ENCODE data around the gene TTC6. TPM values are rescaled to one million over a fixed set of nuclear protein-coding genes. Genes with fewer than 3 reads are reported as not detected.

The TTC6 gene
- total and polyA plus RNA-seq, 2 experiments from 2014 or later, result not detected

GRCh38 chr14:37618498-37619028 lies 23.1 kb downstream of the TTC6 start:
- Histone ChIP-seq H3K4me1 (ENCODE audit: insufficient read depth) (peaks cover 4% of the 10 kb centered on the region; the same call in 1 of the 2 replicates), H2AFZ (no peak overlapping the region), H3K27me3 (replicated peaks; ENCODE audit: insufficient read depth) (0 out of 2 replicates have a peak, but pooled peaks cover 3% of the 10 kb centered on the region), H3K36me3 (ENCODE audit: low read depth) (no peaks in the 10 kb centered on the region), H3K9me2 (ENCODE audit: insufficient read depth) (no peaks in the 10 kb centered on the region), H3K27ac (no peak overlapping the region), H3K79me2 (ENCODE audit: insufficient read depth) (no peaks in the 10 kb centered on the region), H3F3A (ENCODE audit: insufficient read depth) (0 out of 2 replicates have a peak, but pooled peaks cover 6% of the 10 kb centered on the region), H4K20me1 (ENCODE audit: insufficient read depth) (no peaks in the 10 kb centered on the region), H3K4me3 (no peak overlapping the region), H3K4me2 (ENCODE audit: unreplicated experiment) (no peak overlapping the region), H3K9me3 (ENCODE audit: low read depth) (peaks cover 8% of the 10 kb centered on the region), H3K9ac (no peak overlapping the region)
- in situ Hi-C loops (cut with MboI), result no loop called here
- WGBS, 2 experiments (ENCODE audit: low coverage in 1 of 2, low lambda C conversion rate in 2 of 2, missing lambda C conversion rate in 2 of 2), result 62 to 69% methylated on average over 1 of the region's 1 CpG
- no peak for TF ChIP-seq EZH2 (IDR thresholded peaks at IDR 0.05; ENCODE audit: insufficient read depth, poor library complexity, severe bottlenecking)
- no peak for TF ChIP-seq EZH2phosphoT487 (IDR thresholded peaks at IDR 0.05; ENCODE audit: insufficient read depth, low read depth)
- DNase-seq, result no peak

GRCh38 chr14:37620856-37621255 lies 25.4 kb downstream of the TTC6 start:
- Histone ChIP-seq H3K79me2 (ENCODE audit: insufficient read depth) (no peaks in the 10 kb centered on the region), H4K20me1 (ENCODE audit: insufficient read depth) (no peaks in the 10 kb centered on the region), H2AFZ (no peak overlapping the region), H3K9me2 (ENCODE audit: insufficient read depth) (no peaks in the 10 kb centered on the region), H3K4me3 (no peak overlapping the region), H3K4me2 (ENCODE audit: unreplicated experiment) (no peak overlapping the region), H3F3A (ENCODE audit: insufficient read depth) (peaks cover 14% of the 10 kb centered on the region; the same call in 1 of the 2 replicates), H3K27ac (no peak overlapping the region), H3K4me1 (ENCODE audit: insufficient read depth) (peaks cover 10% of the 10 kb centered on the region), H3K27me3 (replicated peaks; ENCODE audit: insufficient read depth) (0 out of 2 replicates have a peak, but pooled peaks cover 3% of the 10 kb centered on the region), H3K9me3 (ENCODE audit: low read depth) (peaks cover under 1% of the 10 kb centered on the region), H3K9ac (no peak overlapping the region), H3K36me3 (ENCODE audit: low read depth) (no peaks in the 10 kb centered on the region)
- no peak for DNase-seq
- in situ Hi-C loops (cut with MboI), result no loop called here
- TF ChIP-seq EZH2phosphoT487 (IDR thresholded peaks at IDR 0.05; ENCODE audit: insufficient read depth, low read depth), result no peak
- no peak for TF ChIP-seq EZH2 (IDR thresholded peaks at IDR 0.05; ENCODE audit: insufficient read depth, poor library complexity, severe bottlenecking)

GRCh38 chr14:37622231-37622923 lies 26.9 kb downstream of the TTC6 start:
- H3K9me2 ChIP-seq (ENCODE audit: insufficient read depth), result no peaks in the 10 kb centered on the region
- peak overlapping the region; percentile 51 for H3K4me3 ChIP-seq
- H3K79me2 ChIP-seq (ENCODE audit: insufficient read depth), result no peaks in the 10 kb centered on the region
- peaks cover 14% of the 10 kb centered on the region; the same call in 1 of the 2 replicates for H3F3A ChIP-seq (ENCODE audit: insufficient read depth)
- no peak overlapping the region for H3K9ac ChIP-seq
- no peaks in the 10 kb centered on the region for H3K36me3 ChIP-seq (ENCODE audit: low read depth)
- 0 out of 2 replicates have a peak, but pooled peaks cover 3% of the 10 kb centered on the region for H3K27me3 ChIP-seq (replicated peaks; ENCODE audit: insufficient read depth)
- H3K27ac ChIP-seq, result no peak overlapping the region
- no peaks in the 10 kb centered on the region for H4K20me1 ChIP-seq (ENCODE audit: insufficient read depth)
- in situ Hi-C loops (cut with MboI), result no loop called here
- peak overlapping the region; percentile 20 for H3K4me2 ChIP-seq (ENCODE audit: unreplicated experiment)
- peak overlapping the region; percentile 69 for H2AFZ ChIP-seq
- peak; percentile 37 for DNase-seq
- WGBS, 2 experiments (ENCODE audit: low coverage in 1 of 2, low lambda C conversion rate in 2 of 2, missing lambda C conversion rate in 2 of 2), result 20% methylated on average over 51 to 78 of the region's 81 CpGs
- no peak for TF ChIP-seq EZH2 (IDR thresholded peaks at IDR 0.05; ENCODE audit: insufficient read depth, poor library complexity, severe bottlenecking)
- TF ChIP-seq EZH2phosphoT487 (IDR thresholded peaks at IDR 0.05; ENCODE audit: insufficient read depth, low read depth), result no peak
- no peaks in the 10 kb centered on the region for H3K9me3 ChIP-seq (ENCODE audit: low read depth)
- H3K4me1 ChIP-seq (ENCODE audit: insufficient read depth), result peaks cover 10% of the 10 kb centered on the region

GRCh38 chr14:37623426-37623951 lies 28.1 kb downstream of the TTC6 start:
- Histone ChIP-seq H2AFZ (no peak overlapping the region), H3K27ac (no peak overlapping the region), H3K4me2 (ENCODE audit: unreplicated experiment) (no peak overlapping the region), H3K4me3 (no peak overlapping the region), H3K27me3 (replicated peaks; ENCODE audit: insufficient read depth) (0 out of 2 replicates have a peak, but pooled peaks cover 3% of the 10 kb centered on the region), H4K20me1 (ENCODE audit: insufficient read depth) (no peaks in the 10 kb centered on the region), H3K9ac (no peak overlapping the region), H3F3A (ENCODE audit: insufficient read depth) (peaks cover 14% of the 10 kb centered on the region; the same call in 1 of the 2 replicates), H3K36me3 (ENCODE audit: low read depth) (no peaks in the 10 kb centered on the region), H3K4me1 (ENCODE audit: insufficient read depth) (peaks cover 10% of the 10 kb centered on the region), H3K79me2 (ENCODE audit: insufficient read depth) (no peaks in the 10 kb centered on the region), H3K9me2 (ENCODE audit: insufficient read depth) (no peaks in the 10 kb centered on the region), H3K9me3 (ENCODE audit: low read depth) (no peaks in the 10 kb centered on the region)
- TF ChIP-seq EZH2 (IDR thresholded peaks at IDR 0.05; ENCODE audit: insufficient read depth, poor library complexity, severe bottlenecking), result no peak
- TF ChIP-seq EZH2phosphoT487 (IDR thresholded peaks at IDR 0.05; ENCODE audit: insufficient read depth, low read depth), result no peak
- DNase-seq, result peak; percentile 91
- in situ Hi-C loops (cut with MboI), result no loop called here
- WGBS, 2 experiments (ENCODE audit: low coverage in 1 of 2, low lambda C conversion rate in 2 of 2, missing lambda C conversion rate in 2 of 2), result 30 to 40% methylated on average over 1 of the region's 1 CpG
